Prostate gland (tissue), 2 donors: ENCODE measurements around the gene SSUH2. TPM values are rescaled to one million over a fixed set of nuclear protein-coding genes. Genes with fewer than 3 reads are reported as not detected.
"Not testable (repeated sequence)": the region's sequence is repeated elsewhere in the genome, so short reads cannot be mapped to it uniquely, and the experiment has no call there.

ENCODE experiments used
- DNase-seq: peaks from one replicate; pipeline ENCODE4 v3.0.0-alpha.2; 2019; ENCODE audit warnings: low spot score
- H3K27ac ChIP-seq, 2 donors: fragments of 200-600 bp; sonication (generic); 2 replicates each; pipeline ENCODE4 v1.5.1; 2017 to 2019
- H3K27me3 ChIP-seq: fragments of 200-600 bp; sonication (generic); replicated peaks from 2 replicates; pipeline ENCODE4 v1.5.1; 2019; ENCODE audit not compliant: insufficient read depth
- H3K36me3 ChIP-seq, 2 donors: fragments of 200-600 bp; sonication (generic); 1 replicate in 1 of 2; 2 replicates in 1 of 2; pipeline versions ENCODE4 v1.5.1 to v1.8.1; 2017 to 2019
- H3K4me1 ChIP-seq: fragments of 200-600 bp; sonication (generic); replicated peaks from 2 replicates; pipeline ENCODE4 v1.5.1; 2019
- H3K4me3 ChIP-seq, 2 donors: fragments of 200-600 bp; sonication (generic); 2 replicates each; pipeline ENCODE4 v1.5.1; 2017 to 2019
- H3K9me3 ChIP-seq: fragments of 200-600 bp; sonication (generic); 2 replicates; pipeline ENCODE4 v1.5.1; 2017
- CTCF ChIP-seq, 4 experiments: fragments of 200-600 bp in 2 of 4; fragments of 450-650 bp in 2 of 4; sonication (generic) in 2 of 4; IDR thresholded peaks; 1 replicate in 3 of 4; 2 replicates in 1 of 4; pipeline ENCODE4 v1.5.1; 2016 to 2019; ENCODE audit warnings: antibody characterized with exemption in 4 of 4, mild to moderate bottlenecking in 2 of 4, moderate library complexity in 2 of 4
- POLR2A ChIP-seq: fragments of 450-650 bp; IDR thresholded peaks from one replicate; pipeline ENCODE4 v1.6.1; 2016; ENCODE audit warnings: antibody characterized with exemption, mild to moderate bottlenecking
- POLR2AphosphoS5 ChIP-seq: sonication (generic); formaldehyde crosslinking; IDR thresholded peaks from one replicate; pipeline ENCODE4 v1.6.1; 2017; ENCODE audit warnings: antibody characterized with exemption
- WGBS: methylation state at CpG from one replicate; pipeline ENCODE4 v1.1.5; 2018; 5-methylcytosine and 5-hydroxymethylcytosine counted together
- intact Hi-C: fragments of 100-400 bp; cut with DNase I; formaldehyde crosslinking; loops from one replicate; pipeline ENCODE4 v1.14.2; 2022
- total RNA-seq, 2 donors: library from RNA; depleted of rRNA; stranded (reverse); fragments of >200 nt; gene quantifications; one replicate each; pipeline ENCODE4 v1.1.0, GENCODE V29; 2016

The SSUH2 gene
- total RNA-seq, 2 donors from 2014 or later = 0.27 to 2.6 TPM

GRCh38 chr3:8678751-8679150 lies 34.2 kb upstream of the SSUH2 start:
- intact Hi-C loops = no loop called here
- DNase-seq = no peak
- no peak overlapping the region for H3K27ac ChIP-seq
- no peaks in the 10 kb centered on the region for H3K4me1 ChIP-seq
- 22% methylated on average over 18 of the region's 19 CpGs for WGBS
- H3K9me3 ChIP-seq = no peaks in the 10 kb centered on the region
- H3K27me3 ChIP-seq = peaks cover 3% of the 10 kb centered on the region
- no peaks in the 10 kb centered on the region for H3K36me3 ChIP-seq
- no peak for TF ChIP-seq CTCF (IDR thresholded peaks at IDR 0.05)
- no peak for TF ChIP-seq POLR2AphosphoS5
- no peak for TF ChIP-seq POLR2A
- H3K4me3 ChIP-seq = no peak overlapping the region

GRCh38 chr3:8677258-8677657 lies 32.7 kb upstream of the SSUH2 start:
- H3K27ac ChIP-seq, H3K27me3 ChIP-seq, intact Hi-C loops, H3K9me3 ChIP-seq, H3K36me3 ChIP-seq, DNase-seq, H3K4me1 ChIP-seq, H3K4me3 ChIP-seq: not testable (repeated sequence)
- 84% methylated on average over 6 of the region's 6 CpGs for WGBS

- H3K27ac ChIP-seq, H3K27me3 ChIP-seq, intact Hi-C loops, H3K36me3 ChIP-seq, H3K4me3 ChIP-seq, H3K4me1 ChIP-seq, DNase-seq, H3K9me3 ChIP-seq: not testable (repeated sequence)
- WGBS = 89% methylated on average over 7 of the region's 7 CpGs
Measured at GRCh38 chr3:8675591-8675990, 31.0 kb upstream of the SSUH2 start.

- Histone ChIP-seq H3K27ac (no peak overlapping the region), H3K4me1 (no peaks in the 10 kb centered on the region), H3K36me3 (no peaks in the 10 kb centered on the region), H3K9me3 (no peaks in the 10 kb centered on the region), H3K27me3 (no peaks in the 10 kb centered on the region), H3K4me3 (no peak overlapping the region)
- intact Hi-C loops = no loop called here
- no peak for DNase-seq
- TF ChIP-seq POLR2AphosphoS5 (no peak), POLR2A (no peak), CTCF (IDR thresholded peaks at IDR 0.05) (no peak)
- WGBS = 86% methylated on average over 14 of the region's 14 CpGs
Measured at GRCh38 chr3:8673083-8673737, 28.6 kb upstream of the SSUH2 start.

GRCh38 chr3:8669019-8669418 lies 24.4 kb upstream of the SSUH2 start:
- intact Hi-C loops = no loop called here
- Histone ChIP-seq H3K27me3 (no peaks in the 10 kb centered on the region), H3K4me3 (no peak overlapping the region), H3K9me3 (no peaks in the 10 kb centered on the region), H3K36me3 (no peaks in the 10 kb centered on the region), H3K27ac (no peak overlapping the region), H3K4me1 (no peaks in the 10 kb centered on the region)
- no peak for DNase-seq
- 56% methylated on average over 2 of the region's 2 CpGs for WGBS
- no peak for TF ChIP-seq POLR2A
- TF ChIP-seq POLR2AphosphoS5 = no peak
- TF ChIP-seq CTCF (IDR thresholded peaks at IDR 0.05) = no peak

- no peak overlapping the region for H3K27ac ChIP-seq
- no peaks in the 10 kb centered on the region for H3K9me3 ChIP-seq
- no peak for DNase-seq
- intact Hi-C loops = no loop called here
- no peaks in the 10 kb centered on the region for H3K27me3 ChIP-seq
- TF ChIP-seq CTCF (IDR thresholded peaks at IDR 0.05) (no peak), POLR2A (no peak), POLR2AphosphoS5 (no peak)
- H3K4me1 ChIP-seq = no peaks in the 10 kb centered on the region
- no peaks in the 10 kb centered on the region for H3K36me3 ChIP-seq
- H3K4me3 ChIP-seq = no peak overlapping the region
Measured at GRCh38 chr3:8668216-8668615, 23.6 kb upstream of the SSUH2 start.
